GM21737 (cell line): ENCODE results near the gene WNK2.
"Not testable (repeated sequence)": the region's sequence is repeated elsewhere in the genome, so short reads cannot be mapped to it uniquely, and the experiment has no call there.

Source experiments
- ATAC-seq: cut with Tn5 transposase; IDR thresholded peaks from one replicate; pipeline ENCODE4 v1.9.1; 2021; ENCODE audit warnings: mild to moderate bottlenecking, moderate library complexity; ENCODE audit not compliant: unreplicated experiment

The WNK2 gene

GRCh38 chr9:93355827-93356226 is 171.9 kb downstream of the WNK2 start:
- ATAC-seq = no peak

- ATAC-seq = no peak
These were observed 173.7 kb downstream of the WNK2 start for GRCh38 chr9:93357649-93358048.

GRCh38 chr9:93359907-93360306 is 176.0 kb downstream of the WNK2 start:
- ATAC-seq = not testable (repeated sequence)

- ATAC-seq = no peak
These were observed 178.1 kb downstream of the WNK2 start for GRCh38 chr9:93361995-93362394.

- ATAC-seq = no peak
These were observed 180.9 kb downstream of the WNK2 start for GRCh38 chr9:93364734-93365426.

- ATAC-seq = no peak
These were observed 181.6 kb downstream of the WNK2 start for GRCh38 chr9:93365427-93366118.

GRCh38 chr9:93366119-93366447 is 182.1 kb downstream of the WNK2 start:
- no peak for ATAC-seq

GRCh38 chr9:93366486-93366885 is 182.5 kb downstream of the WNK2 start:
- ATAC-seq = not testable (repeated sequence)

GRCh38 chr9:93368437-93368836 is 184.5 kb downstream of the WNK2 start:
- ATAC-seq = no peak

GRCh38 chr9:93369686-93370085 is 185.7 kb downstream of the WNK2 start:
- no peak for ATAC-seq
